ENCODE measurements around the gene ZNF608. TPM values are rescaled to one million over a fixed set of nuclear protein-coding genes. Genes with fewer than 3 reads are reported as not detected.
A peak's percentile ranks its signal among the peaks of the same experiment; 100 is the strongest.

The ZNF608 gene
- total and polyA plus RNA-seq, 4 donors, result 9.5 to 83.2 (median 20.4) TPM

- no peak overlapping the region for H3K27ac ChIP-seq (ENCODE audit: low read depth in 1 of 2, low read length in 1 of 2)
- TF ChIP-seq, protein P1, sequence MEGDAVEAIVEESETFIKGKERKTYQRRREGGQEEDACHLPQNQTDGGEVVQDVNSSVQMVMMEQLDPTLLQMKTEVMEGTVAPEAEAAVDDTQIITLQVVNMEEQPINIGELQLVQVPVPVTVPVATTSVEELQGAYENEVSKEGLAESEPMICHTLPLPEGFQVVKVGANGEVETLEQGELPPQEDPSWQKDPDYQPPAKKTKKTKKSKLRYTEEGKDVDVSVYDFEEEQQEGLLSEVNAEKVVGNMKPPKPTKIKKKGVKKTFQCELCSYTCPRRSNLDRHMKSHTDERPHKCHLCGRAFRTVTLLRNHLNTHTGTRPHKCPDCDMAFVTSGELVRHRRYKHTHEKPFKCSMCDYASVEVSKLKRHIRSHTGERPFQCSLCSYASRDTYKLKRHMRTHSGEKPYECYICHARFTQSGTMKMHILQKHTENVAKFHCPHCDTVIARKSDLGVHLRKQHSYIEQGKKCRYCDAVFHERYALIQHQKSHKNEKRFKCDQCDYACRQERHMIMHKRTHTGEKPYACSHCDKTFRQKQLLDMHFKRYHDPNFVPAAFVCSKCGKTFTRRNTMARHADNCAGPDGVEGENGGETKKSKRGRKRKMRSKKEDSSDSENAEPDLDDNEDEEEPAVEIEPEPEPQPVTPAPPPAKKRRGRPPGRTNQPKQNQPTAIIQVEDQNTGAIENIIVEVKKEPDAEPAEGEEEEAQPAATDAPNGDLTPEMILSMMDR (IDR thresholded peaks at IDR 0.05; ENCODE audit: control extremely low read depth, extremely low read depth), result no peak
- no peak for ATAC-seq (ENCODE audit: insufficient read depth, low FRiP score)
These were observed 47.7 kb downstream of the ZNF608 start for GRCh38 chr5:124698770-124699169.

GRCh38 chr5:124697933-124698591, 48.4 kb downstream of the ZNF608 start:
- Histone ChIP-seq H3K9me3 (ENCODE audit: control insufficient read depth in 4 of 4, insufficient read depth in 3 of 4, low read length in 3 of 4) (no peaks in the 10 kb centered on the region), H3K27ac (ENCODE audit: low read depth in 1 of 2, low read length in 1 of 2) (peak overlapping the region; percentile 60 to 72), H3K4me3 (no peak overlapping the region), H3K36me3 (ENCODE audit: control insufficient read depth in 4 of 4, insufficient read depth in 4 of 4, low read length in 4 of 4) (peaks cover 0 to 13% (median 4%) of the 10 kb centered on the region in 4 donors), H3K27me3 (ENCODE audit: control insufficient read depth in 3 of 3, insufficient read depth in 3 of 3, low read length in 2 of 3) (no peaks in the 10 kb centered on the region), H3K4me1 (ENCODE audit: control insufficient read depth in 5 of 5, insufficient read depth in 5 of 5, low read length in 5 of 5) (peaks cover 0 to 66% (median 28%) of the 10 kb centered on the region in 5 donors), H3K9ac (ENCODE audit: insufficient read depth in 1 of 2, low read length in 2 of 2) (peak overlapping the region in 1 of 2 donors; percentile 37)
- peak; percentile 78 to 95 (median 95) for DNase-seq
- TF ChIP-seq, protein P1 (IDR thresholded peaks at IDR 0.05; ENCODE audit: control extremely low read depth, extremely low read depth), result no peak
- no peak for ATAC-seq (ENCODE audit: insufficient read depth, low FRiP score)
- WGBS, 2 donors, result 38 to 69% methylated on average over 4 of the region's 4 CpGs

More at GRCh38 chr5:124698770-124699169, 47.7 kb downstream of the ZNF608 start:
- DNase-seq, result peak in 1 of 3 donors; percentile 15
- 76 to 91% methylated on average over 1 of the region's 1 CpG for WGBS, 2 donors
- Histone ChIP-seq H3K9ac (ENCODE audit: insufficient read depth in 1 of 2, low read length in 2 of 2) (peak overlapping the region in 1 of 2 donors; percentile 37), H3K4me3 (no peak overlapping the region), H3K9me3 (ENCODE audit: control insufficient read depth in 4 of 4, insufficient read depth in 3 of 4, low read length in 3 of 4) (no peaks in the 10 kb centered on the region), H3K36me3 (ENCODE audit: control insufficient read depth in 4 of 4, insufficient read depth in 4 of 4, low read length in 4 of 4) (peaks cover 0 to 13% (median 4%) of the 10 kb centered on the region in 4 donors), H3K4me1 (ENCODE audit: control insufficient read depth in 5 of 5, insufficient read depth in 5 of 5, low read length in 5 of 5) (peaks cover 1 to 65% (median 30%) of the 10 kb centered on the region in 5 donors), H3K27me3 (ENCODE audit: control insufficient read depth in 3 of 3, insufficient read depth in 3 of 3, low read length in 2 of 3) (no peaks in the 10 kb centered on the region)

- 61 to 67% methylated on average over 1 of the region's 1 CpG for WGBS, 2 donors
- H3K36me3 ChIP-seq (ENCODE audit: control insufficient read depth in 4 of 4, insufficient read depth in 4 of 4, low read length in 4 of 4), result peaks cover 0 to 13% (median 4%) of the 10 kb centered on the region in 4 donors
These were observed 48.9 kb downstream of the ZNF608 start for GRCh38 chr5:124697501-124697900.

More at GRCh38 chr5:124697501-124697900, 48.9 kb downstream of the ZNF608 start:
- no peak overlapping the region for H3K4me3 ChIP-seq
- no peak overlapping the region for H3K27ac ChIP-seq (ENCODE audit: low read depth in 1 of 2, low read length in 1 of 2)
- DNase-seq (no peak), ATAC-seq (ENCODE audit: insufficient read depth, low FRiP score) (no peak)
- H3K9ac ChIP-seq (ENCODE audit: insufficient read depth in 1 of 2, low read length in 2 of 2), result peak overlapping the region in 1 of 2 donors; percentile 34
- H3K9me3 ChIP-seq (ENCODE audit: control insufficient read depth in 4 of 4, insufficient read depth in 3 of 4, low read length in 3 of 4), result no peaks in the 10 kb centered on the region
- H3K4me1 ChIP-seq (ENCODE audit: control insufficient read depth in 5 of 5, insufficient read depth in 5 of 5, low read length in 5 of 5), result peaks cover 0 to 65% (median 22%) of the 10 kb centered on the region in 5 donors
- no peaks in the 10 kb centered on the region for H3K27me3 ChIP-seq (ENCODE audit: control insufficient read depth in 3 of 3, insufficient read depth in 3 of 3, low read length in 2 of 3)
- TF ChIP-seq, protein P1 (IDR thresholded peaks at IDR 0.05; ENCODE audit: control extremely low read depth, extremely low read depth), result no peak
